Tibial nerve (tissue), 3 donors: Measurements from ENCODE around the gene DENND2D.

Experiments
- POLR2A ChIP-seq, 2 donors: fragments of 450-650 bp; IDR thresholded peaks; one replicate each; pipeline ENCODE4 v1.6.1; 2017; ENCODE audit warnings: antibody characterized with exemption in 2 of 2, mild to moderate bottlenecking in 2 of 2, moderate library complexity in 2 of 2
- TF ChIP-seq, protein P1 (sequence below), 5 experiments: fragments of 200-600 bp in 3 of 5; fragments of 450-650 bp in 2 of 5; sonication (generic) in 3 of 5; IDR thresholded peaks; one replicate each; pipeline ENCODE4 v1.5.1; 2016 to 2019; ENCODE audit warnings: antibody characterized with exemption in 5 of 5, mild to moderate bottlenecking in 3 of 5, moderate library complexity in 2 of 5

DNA sequence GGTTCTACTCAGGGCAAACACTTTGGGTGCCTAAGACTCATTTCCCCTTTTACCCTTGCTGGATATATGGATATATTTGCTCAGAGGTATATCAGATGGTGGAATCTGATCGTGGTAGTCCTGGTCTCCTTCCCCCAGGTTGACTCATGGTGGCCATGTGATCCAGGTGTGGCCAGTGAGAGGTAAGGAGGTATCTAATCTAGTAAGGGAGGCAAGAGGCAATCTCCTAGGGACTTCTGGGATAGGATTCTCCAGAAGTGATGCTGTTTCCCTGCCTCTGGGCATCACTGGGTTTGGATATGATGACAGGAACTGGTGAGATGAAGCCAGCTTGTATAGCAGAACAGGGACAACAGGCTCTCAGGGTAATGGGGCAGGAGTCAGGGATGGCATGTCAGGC is 8.5 kb upstream of the DENND2D start:
- TF ChIP-seq, protein P1, sequence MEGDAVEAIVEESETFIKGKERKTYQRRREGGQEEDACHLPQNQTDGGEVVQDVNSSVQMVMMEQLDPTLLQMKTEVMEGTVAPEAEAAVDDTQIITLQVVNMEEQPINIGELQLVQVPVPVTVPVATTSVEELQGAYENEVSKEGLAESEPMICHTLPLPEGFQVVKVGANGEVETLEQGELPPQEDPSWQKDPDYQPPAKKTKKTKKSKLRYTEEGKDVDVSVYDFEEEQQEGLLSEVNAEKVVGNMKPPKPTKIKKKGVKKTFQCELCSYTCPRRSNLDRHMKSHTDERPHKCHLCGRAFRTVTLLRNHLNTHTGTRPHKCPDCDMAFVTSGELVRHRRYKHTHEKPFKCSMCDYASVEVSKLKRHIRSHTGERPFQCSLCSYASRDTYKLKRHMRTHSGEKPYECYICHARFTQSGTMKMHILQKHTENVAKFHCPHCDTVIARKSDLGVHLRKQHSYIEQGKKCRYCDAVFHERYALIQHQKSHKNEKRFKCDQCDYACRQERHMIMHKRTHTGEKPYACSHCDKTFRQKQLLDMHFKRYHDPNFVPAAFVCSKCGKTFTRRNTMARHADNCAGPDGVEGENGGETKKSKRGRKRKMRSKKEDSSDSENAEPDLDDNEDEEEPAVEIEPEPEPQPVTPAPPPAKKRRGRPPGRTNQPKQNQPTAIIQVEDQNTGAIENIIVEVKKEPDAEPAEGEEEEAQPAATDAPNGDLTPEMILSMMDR (IDR thresholded peaks at IDR 0.05), result no peak
- no peak for TF ChIP-seq POLR2A (IDR thresholded peaks at IDR 0.05)
